Naive thymus-derived CD4-positive, alpha-beta T cell (primary cell): Measurements from ENCODE around the gene MLYCD. TPM values are rescaled to one million over a fixed set of nuclear protein-coding genes. Genes with fewer than 3 reads are reported as not detected.

ENCODE experiments used
- ATAC-seq: fragments of 150-1000 bp; cut with Tn5 transposase; 2 replicates; pipeline ENCODE4 v1.10.0; 2021; ENCODE audit warnings: mild to moderate bottlenecking, moderate library complexity
- CTCF ChIA-PET: fragments of 350-600 bp; sonication (Branson Sonifier 250); formaldehyde crosslinking; loops from one replicate; lab custom pipeline; 2021; ENCODE audit warnings: antibody characterized with exemption; lab: Charles Lee
- POLR2A ChIA-PET: fragments of 350-600 bp; sonication (Branson Sonifier 250); formaldehyde crosslinking; loops from one replicate; lab custom pipeline; 2021; ENCODE audit warnings: antibody characterized with exemption, inconsistent platforms; lab: Charles Lee
- DNase-seq, 9 donors: peaks; one replicate each; pipeline versions ENCODE4 v3.0.0 to v3.0.0-alpha.2; 2020 to 2022; ENCODE audit warnings: mixed read lengths in 1 of 9
- H3K27ac ChIP-seq: one replicate; pipeline ENCODE4 v1.7.0; 2013; ENCODE audit warnings: mild to moderate bottlenecking, low read depth, low read length, moderate library complexity
- H3K27me3 ChIP-seq, 2 donors: one replicate each; pipeline ENCODE4 v1.7.0; 2013; ENCODE audit warnings: low read length in 2 of 2, mild to moderate bottlenecking in 2 of 2, moderate library complexity in 2 of 2; ENCODE audit not compliant: control insufficient read depth in 2 of 2, insufficient read depth in 2 of 2
- H3K36me3 ChIP-seq, 3 experiments: 1 replicate in 2 of 3; 2 replicates in 1 of 3; pipeline ENCODE4 v1.7.0; 2013; ENCODE audit warnings: low read length in 3 of 3, mild to moderate bottlenecking in 3 of 3, moderate library complexity in 1 of 3; ENCODE audit not compliant: insufficient read depth in 3 of 3, control insufficient read depth in 2 of 3
- H3K4me1 ChIP-seq, 2 donors: one replicate each; pipeline ENCODE4 v1.7.0; 2013; ENCODE audit warnings: low read length in 2 of 2, mild to moderate bottlenecking in 2 of 2, moderate library complexity in 1 of 2; ENCODE audit not compliant: control insufficient read depth in 2 of 2, insufficient read depth in 2 of 2
- H3K4me3 ChIP-seq: 2 replicates; pipeline ENCODE4 v1.7.0; 2013; ENCODE audit warnings: mild to moderate bottlenecking, low read length
- H3K9me3 ChIP-seq, 3 experiments: 1 replicate in 2 of 3; 2 replicates in 1 of 3; pipeline ENCODE4 v1.7.0; 2013; ENCODE audit warnings: low read length in 3 of 3; ENCODE audit not compliant: control insufficient read depth in 2 of 3
- H3K27ac Mint-ChIP-seq, 9 donors: one replicate each; pipeline ENCODE4 v1.8.0; 2020 to 2022; ENCODE audit warnings: mixed read lengths in 9 of 9, mild to moderate bottlenecking in 8 of 9, moderate library complexity in 5 of 9, inconsistent platforms in 2 of 9
- H3K27me3 Mint-ChIP-seq, 5 donors: one replicate each; pipeline ENCODE4 v1.8.0; 2021 to 2022; ENCODE audit warnings: mixed read lengths in 5 of 5, mild to moderate bottlenecking in 1 of 5
- H3K36me3 Mint-ChIP-seq, 5 donors: one replicate each; pipeline ENCODE4 v1.8.0; 2020 to 2022; ENCODE audit warnings: mixed read lengths in 5 of 5, mild to moderate bottlenecking in 3 of 5, inconsistent platforms in 1 of 5
- H3K4me1 Mint-ChIP-seq, 7 donors: one replicate each; pipeline ENCODE4 v1.8.0; 2020 to 2022; ENCODE audit warnings: mixed read lengths in 7 of 7, mild to moderate bottlenecking in 3 of 7, inconsistent platforms in 1 of 7
- H3K4me3 Mint-ChIP-seq, 10 donors: one replicate each; pipeline ENCODE4 v1.8.0; 2020 to 2022; ENCODE audit warnings: mild to moderate bottlenecking in 10 of 10, mixed read lengths in 10 of 10, moderate library complexity in 6 of 10, inconsistent platforms in 2 of 10
- H3K9me3 Mint-ChIP-seq, 11 donors: one replicate each; pipeline ENCODE4 v1.8.0; 2020 to 2022; ENCODE audit warnings: mixed read lengths in 11 of 11, mild to moderate bottlenecking in 4 of 11, inconsistent platforms in 1 of 11, moderate library complexity in 1 of 11
- intact Hi-C, 2 donors: fragments of 100-400 bp; cut with micrococcal nuclease; formaldehyde crosslinking; loops; one replicate each; pipeline ENCODE4 v1.15.1; 2023
- polyA plus RNA-seq, 2 donors: library from polyadenylated mRNA; unstranded; fragments of 300-500 nt; fragmentation: Illumina TruSeq; gene quantifications; one replicate each; pipeline ENCODE4 v1.2.3, GENCODE V29; 2021
- total RNA-seq, 6 experiments: library from RNA in 5 of 6; stranded (reverse) in 5 of 6; gene quantifications; 1 replicate in 5 of 6; 2 replicates in 1 of 6; pipeline ENCODE4 v1.2.3 and lab custom pipeline; 2021 to 2026

The MLYCD gene
- total and polyA plus RNA-seq, 7 experiments from 2014 or later, result 1.8 to 11.4 (median 6.7) TPM

- H3K4me3 Mint-ChIP-seq, result no peak overlapping the region
These were observed 52.6 kb downstream of the MLYCD start for GRCh38 chr16:83951544-83951943.

GRCh38 chr16:83952587-83952939 lies 53.6 kb downstream of the MLYCD start:
- Mint-ChIP-seq H3K9me3 (no peaks in the 10 kb centered on the region), H3K27me3 (peaks cover 7 to 36% (median 17%) of the 10 kb centered on the region in 5 donors), H3K4me3 (peak overlapping the region in 2 of 10 donors; percentile 68 to 86), H3K4me1 (peaks cover 0 to 12% (median 9%) of the 10 kb centered on the region in 7 donors), H3K27ac (no peak overlapping the region), H3K36me3 (no peaks in the 10 kb centered on the region)
- intact Hi-C loops, result loop anchor here (2.0 to 10.0 kb wide), 3 partner anchors 112 to 234 kb away; partner anchors contain the start of gene TAF1C (in 1 of the 2)
- ATAC-seq, result no peak
- H3K4me3 ChIP-seq, result no peak overlapping the region
- no peaks in the 10 kb centered on the region for H3K36me3 ChIP-seq
- peaks cover 0 to 14% of the 10 kb centered on the region in 2 donors for H3K4me1 ChIP-seq
- CTCF ChIA-PET, result no interaction called here
- no peak overlapping the region for H3K27ac ChIP-seq
- POLR2A ChIA-PET, result no interaction called here
- DNase-seq, result no peak
- no peaks in the 10 kb centered on the region for H3K9me3 ChIP-seq
- H3K27me3 ChIP-seq, result peaks cover 0 to 6% of the 10 kb centered on the region in 2 donors

More at GRCh38 chr16:83951544-83951943, 52.6 kb downstream of the MLYCD start:
- H3K4me1 Mint-ChIP-seq, result peaks cover 0 to 12% (median 9%) of the 10 kb centered on the region in 7 donors
- H3K36me3 Mint-ChIP-seq, result no peaks in the 10 kb centered on the region
- H3K27ac Mint-ChIP-seq, result peak overlapping the region in 1 of 9 donors; percentile 30
- ChIA-PET CTCF (no interaction called here), POLR2A (no interaction called here)
- Histone ChIP-seq H3K36me3 (no peaks in the 10 kb centered on the region), H3K4me1 (peaks cover 0 to 14% of the 10 kb centered on the region in 2 donors), H3K27me3 (peaks cover 0 to 6% of the 10 kb centered on the region in 2 donors), H3K27ac (no peak overlapping the region), H3K4me3 (no peak overlapping the region), H3K9me3 (no peaks in the 10 kb centered on the region)
- H3K27me3 Mint-ChIP-seq, result peaks cover 7 to 34% (median 17%) of the 10 kb centered on the region in 5 donors
- H3K9me3 Mint-ChIP-seq, result no peaks in the 10 kb centered on the region
- DNase-seq, result no peak
- no peak for ATAC-seq
- intact Hi-C loops, result loop anchor here (5.0 to 10.0 kb wide), 2 partner anchors 113 to 124 kb away; no protein-coding TSS in a partner anchor

- DNase-seq (peak in 4 of 9 donors; percentile 14 to 81 (median 28)), ATAC-seq (peak; percentile 84)
- Mint-ChIP-seq H3K27ac (peak within 1 kb of the TSS in 1 of 9 donors; percentile 63), H3K4me1 (peaks cover 0 to 12% (median 9%) of the 10 kb centered on the region in 7 donors), H3K4me3 (peak within 1 kb of the TSS in 9 of 10 donors; percentile 48 to 86 (median 66)), H3K36me3 (no peaks in the 10 kb centered on the region), H3K27me3 (peaks cover 7 to 36% (median 17%) of the 10 kb centered on the region in 5 donors), H3K9me3 (no peaks in the 10 kb centered on the region)
- Histone ChIP-seq H3K27me3 (peaks cover 0 to 6% of the 10 kb centered on the region in 2 donors), H3K36me3 (no peaks in the 10 kb centered on the region), H3K9me3 (no peaks in the 10 kb centered on the region), H3K27ac (no peak within 1 kb of the TSS), H3K4me1 (peaks cover 0 to 14% of the 10 kb centered on the region in 2 donors), H3K4me3 (no peak within 1 kb of the TSS)
- ChIA-PET POLR2A (no interaction called here), CTCF (interaction anchor here (0.6 kb wide), 1 partner anchor 219 kb away, joined by 3 read pairs; no protein-coding TSS in a partner anchor)
- intact Hi-C loops, result loop anchor here (2.0 to 10.0 kb wide), 3 partner anchors 112 to 234 kb away; partner anchors contain the start of gene TAF1C (in 1 of the 2)
These were observed 54.3 kb downstream of the MLYCD start, which contains the start of gene OSGIN1 for GRCh38 chr16:83952940-83953795. OSGIN1 (plus strand) TSS chr16:83953240; CDS start chr16:83957672, 4,432 bp downstream.

GRCh38 chr16:83953796-83954576 lies 55.1 kb downstream of the MLYCD start:
- ATAC-seq (peak; percentile 33), DNase-seq (peak in 3 of 9 donors; percentile 14 to 23 (median 19))
- Mint-ChIP-seq H3K36me3 (no peaks in the 10 kb centered on the region), H3K9me3 (no peaks in the 10 kb centered on the region), H3K4me3 (peak overlapping the region in 9 of 10 donors; percentile 45 to 86 (median 53)), H3K4me1 (peaks cover 0 to 12% (median 9%) of the 10 kb centered on the region in 7 donors), H3K27ac (no peak overlapping the region), H3K27me3 (peaks cover 7 to 36% (median 17%) of the 10 kb centered on the region in 5 donors)
- intact Hi-C loops, result loop anchor here (2.0 to 10.0 kb wide), 3 partner anchors 111 to 233 kb away; partner anchors contain the start of gene TAF1C (in 1 of the 2)
- H3K27me3 ChIP-seq, result peaks cover 0 to 6% of the 10 kb centered on the region in 2 donors
- no peak overlapping the region for H3K27ac ChIP-seq
- H3K36me3 ChIP-seq, result no peaks in the 10 kb centered on the region
- ChIA-PET CTCF (interaction anchor here (0.6 kb wide), 1 partner anchor 218 kb away, joined by 3 read pairs; no protein-coding TSS in a partner anchor), POLR2A (no interaction called here)
- H3K4me1 ChIP-seq, result peaks cover 0 to 14% of the 10 kb centered on the region in 2 donors
- no peak overlapping the region for H3K4me3 ChIP-seq
- H3K9me3 ChIP-seq, result no peaks in the 10 kb centered on the region

- Mint-ChIP-seq H3K27me3 (peaks cover 7 to 36% (median 17%) of the 10 kb centered on the region in 5 donors), H3K36me3 (peaks cover 0 to 4% (median 0%) of the 10 kb centered on the region in 5 donors), H3K4me1 (peaks cover 0 to 12% (median 9%) of the 10 kb centered on the region in 7 donors), H3K9me3 (no peaks in the 10 kb centered on the region), H3K27ac (no peak overlapping the region), H3K4me3 (peak overlapping the region in 5 of 10 donors; percentile 23 to 68 (median 52))
- intact Hi-C loops, result loop anchor here (5.0 to 10.0 kb wide), 2 partner anchors 110 to 127 kb away; no protein-coding TSS in a partner anchor
- H3K27ac ChIP-seq, result no peak overlapping the region
- ChIA-PET CTCF (no interaction called here), POLR2A (no interaction called here)
- no peaks in the 10 kb centered on the region for H3K9me3 ChIP-seq
- peaks cover 0 to 14% of the 10 kb centered on the region in 2 donors for H3K4me1 ChIP-seq
- DNase-seq (no peak), ATAC-seq (peak; percentile 45)
- no peak overlapping the region for H3K4me3 ChIP-seq
- H3K27me3 ChIP-seq, result peaks cover 0 to 6% of the 10 kb centered on the region in 2 donors
- H3K36me3 ChIP-seq, result no peaks in the 10 kb centered on the region
These were observed 55.7 kb downstream of the MLYCD start for GRCh38 chr16:83954577-83955016.
